SW 1271 (cell line): Measurements from ENCODE around the gene HIBCH.
"Not testable (repeated sequence)": the region's sequence is repeated elsewhere in the genome, so short reads cannot be mapped to it uniquely, and the experiment has no call there.

Experiments used
- DNase-seq, 2 experiments: peaks; one replicate each; lab custom pipeline; 2025; lab: John Stamatoyannopoulos, UW

Gene HIBCH

GRCh38 chr2:190223989-190224388, 95.6 kb downstream of the HIBCH start:
- DNase-seq: not testable (repeated sequence)

GRCh38 chr2:190222745-190223144, 96.9 kb downstream of the HIBCH start:
- DNase-seq: not testable (repeated sequence)

DNA sequence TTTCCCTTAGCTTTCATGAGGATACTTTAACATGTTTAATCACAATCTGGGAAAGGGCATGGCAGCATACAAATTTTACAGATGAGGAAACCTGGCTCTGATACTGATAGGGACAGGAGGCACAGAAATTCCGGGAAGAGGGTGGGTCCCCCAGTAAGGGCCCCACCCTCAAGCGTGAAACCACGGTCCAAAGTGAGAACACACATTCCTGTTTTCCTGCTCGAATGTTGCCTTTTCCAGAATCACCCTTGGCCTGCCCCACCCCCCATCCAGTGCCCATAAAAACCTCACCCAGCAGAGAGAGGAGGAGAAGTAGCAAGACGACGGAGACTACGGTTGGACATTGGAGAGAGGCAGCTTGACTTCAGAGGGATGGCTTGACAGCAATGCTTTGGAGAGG, 98.2 kb downstream of the HIBCH start:
- DNase-seq: no peak

- no peak for DNase-seq
Observed at GRCh38 chr2:190219186-190219585, 100.4 kb downstream of the HIBCH start.

- no peak for DNase-seq
Observed at GRCh38 chr2:190217616-190218015, 102.0 kb downstream of the HIBCH start.

GRCh38 chr2:190216829-190217228, 102.8 kb downstream of the HIBCH start:
- no peak for DNase-seq

DNA sequence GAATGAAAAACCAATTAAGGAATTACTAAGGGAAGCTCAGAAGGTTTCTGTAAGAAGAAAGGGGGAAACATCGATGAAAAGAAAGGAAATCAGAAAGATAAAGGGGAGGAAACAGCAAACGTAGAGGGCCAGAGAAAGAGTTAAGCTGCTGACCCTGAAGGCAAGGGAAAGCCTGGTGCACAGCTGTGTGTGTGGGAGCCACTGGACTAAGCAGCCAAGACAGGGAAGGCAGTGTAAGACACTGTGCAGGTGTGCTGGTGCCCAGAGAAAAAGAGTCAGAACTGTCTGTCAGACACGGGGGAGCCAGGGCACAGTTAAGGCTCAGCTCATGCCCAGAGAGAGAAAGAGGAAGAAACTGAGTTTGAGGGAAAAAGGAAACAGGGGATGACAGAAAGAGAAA, 104.0 kb downstream of the HIBCH start:
- no peak for DNase-seq

- DNase-seq: no peak
Observed at GRCh38 chr2:190214426-190215194, 105.0 kb downstream of the HIBCH start.

DNA sequence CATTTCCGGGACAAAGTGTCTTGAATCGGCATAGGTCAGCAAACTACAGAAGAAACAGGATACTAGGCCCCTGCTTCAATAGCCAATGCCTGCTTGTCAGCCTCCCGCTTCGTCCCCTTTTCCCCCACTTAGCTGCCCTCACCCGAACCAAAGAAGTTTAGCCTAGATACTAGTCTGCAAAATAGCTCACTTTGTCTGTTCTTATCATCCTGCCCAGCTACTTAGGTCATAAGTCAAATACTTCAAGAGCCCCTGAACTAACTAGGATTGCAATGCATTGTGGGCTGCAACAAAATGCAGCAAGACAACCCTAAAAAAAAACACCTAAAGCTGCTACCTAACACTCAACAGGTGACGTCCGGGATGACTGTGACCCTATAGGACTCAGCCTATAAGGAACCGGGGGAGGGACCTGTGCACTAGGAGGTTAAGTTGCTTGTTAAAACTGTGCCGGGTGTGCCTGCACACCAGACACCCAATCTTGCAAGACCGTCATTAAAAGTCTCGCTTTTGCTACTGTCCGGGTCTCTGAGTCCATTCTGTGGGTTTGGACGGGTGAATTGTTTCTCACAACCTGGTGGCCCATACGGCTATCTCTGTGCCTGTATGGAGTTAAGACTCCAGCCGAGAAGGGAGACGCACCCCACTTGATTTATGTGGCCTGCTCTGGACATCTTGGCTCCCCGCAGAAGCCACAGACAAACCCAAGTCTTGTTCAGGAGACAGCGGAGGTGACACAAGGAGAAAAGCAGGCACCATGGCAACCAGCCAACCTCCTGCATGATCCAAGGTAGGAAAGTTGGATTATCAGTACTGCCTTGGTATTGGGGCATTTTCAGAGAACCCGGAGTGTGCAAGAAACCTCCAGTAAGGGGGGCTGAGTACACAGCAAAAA, 105.9 kb downstream of the HIBCH start:
- DNase-seq: no peak

DNA sequence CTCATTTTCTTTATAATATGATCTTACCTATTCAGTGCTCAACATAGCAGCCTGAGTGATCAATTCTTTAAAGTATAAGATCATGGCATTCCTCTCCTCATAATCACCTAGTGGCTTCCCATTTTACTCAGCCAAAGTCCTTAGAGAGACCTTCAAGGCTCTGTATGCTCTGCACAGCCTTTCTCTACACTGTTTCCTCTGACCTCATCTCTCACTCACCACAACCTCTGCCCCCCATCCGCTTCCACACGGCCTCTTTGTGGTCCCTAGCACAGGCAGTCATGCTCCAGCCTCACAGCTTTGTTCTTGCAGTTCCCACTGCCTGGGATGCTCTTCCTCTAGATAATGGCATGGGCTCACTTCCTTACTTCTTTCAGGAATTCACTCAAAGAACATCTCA, 109.2 kb downstream of the HIBCH start:
- no peak for DNase-seq

DNA sequence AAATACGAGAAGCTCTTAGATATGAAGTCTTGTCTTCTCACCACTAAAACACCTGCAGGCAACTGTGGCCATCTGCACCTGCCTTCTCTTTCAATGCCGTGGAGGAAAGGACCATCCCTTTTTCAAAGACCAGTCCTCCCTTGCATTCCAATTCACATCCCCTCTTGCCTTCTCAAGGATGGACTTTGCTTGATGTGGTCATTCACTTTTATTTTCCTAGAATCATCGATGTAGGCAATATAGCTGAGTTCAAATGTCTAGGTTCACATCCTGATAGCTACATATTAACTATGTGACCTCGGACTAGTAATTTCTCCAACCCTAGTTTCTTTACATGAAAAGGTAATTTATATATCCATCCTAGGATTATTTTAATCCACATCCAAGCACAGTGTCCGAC, 110.1 kb downstream of the HIBCH start:
- DNase-seq: no peak

GRCh38 chr2:190207930-190208329, 111.7 kb downstream of the HIBCH start:
- no peak for DNase-seq

- DNase-seq: no peak
Observed at GRCh38 chr2:190205657-190206056, 114.0 kb downstream of the HIBCH start.

GRCh38 chr2:190202604-190203003, 117.0 kb downstream of the HIBCH start:
- no peak for DNase-seq

DNA sequence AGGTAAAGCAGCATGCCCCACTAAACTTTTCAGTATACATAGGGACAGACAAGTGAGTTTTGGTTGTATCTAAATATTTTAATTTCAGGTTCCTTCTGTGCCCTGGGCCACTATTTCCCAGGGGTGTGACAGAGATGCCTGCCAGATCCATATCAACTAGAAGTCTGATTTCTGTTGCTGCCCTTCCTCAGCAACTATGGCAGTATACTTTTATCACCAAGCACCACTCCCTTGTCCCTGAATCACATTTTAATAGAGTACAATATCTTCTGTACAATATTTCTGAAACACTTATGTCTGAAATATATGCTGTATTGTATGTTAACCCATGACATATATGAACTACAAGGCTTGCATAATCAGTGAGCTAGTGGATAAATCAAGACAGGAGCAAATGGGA, 117.6 kb downstream of the HIBCH start:
- no peak for DNase-seq

GRCh38 chr2:190200603-190201002, 119.0 kb downstream of the HIBCH start:
- DNase-seq: no peak

DNA sequence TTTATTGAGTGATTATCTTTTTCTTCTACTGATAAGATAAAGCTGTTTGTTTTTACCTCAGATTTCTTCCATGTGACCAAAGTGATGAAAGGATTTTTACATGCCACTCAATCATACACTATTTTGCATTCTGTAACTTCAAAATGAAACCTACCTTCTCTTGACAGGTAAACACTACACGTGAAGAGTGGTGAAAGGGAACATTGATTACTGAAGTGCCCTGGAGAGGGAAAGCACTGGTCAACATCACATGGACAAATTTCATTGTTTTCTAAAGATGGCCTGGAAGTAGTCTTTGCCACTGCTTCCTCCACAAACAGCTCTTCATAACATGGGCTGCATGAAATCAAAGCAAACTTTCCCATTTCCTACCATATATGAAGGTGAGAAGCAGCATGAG, 120.1 kb downstream of the HIBCH start:
- DNase-seq: no peak

- no peak for DNase-seq
Observed at GRCh38 chr2:190199109-190199508, 120.5 kb downstream of the HIBCH start.

DNA sequence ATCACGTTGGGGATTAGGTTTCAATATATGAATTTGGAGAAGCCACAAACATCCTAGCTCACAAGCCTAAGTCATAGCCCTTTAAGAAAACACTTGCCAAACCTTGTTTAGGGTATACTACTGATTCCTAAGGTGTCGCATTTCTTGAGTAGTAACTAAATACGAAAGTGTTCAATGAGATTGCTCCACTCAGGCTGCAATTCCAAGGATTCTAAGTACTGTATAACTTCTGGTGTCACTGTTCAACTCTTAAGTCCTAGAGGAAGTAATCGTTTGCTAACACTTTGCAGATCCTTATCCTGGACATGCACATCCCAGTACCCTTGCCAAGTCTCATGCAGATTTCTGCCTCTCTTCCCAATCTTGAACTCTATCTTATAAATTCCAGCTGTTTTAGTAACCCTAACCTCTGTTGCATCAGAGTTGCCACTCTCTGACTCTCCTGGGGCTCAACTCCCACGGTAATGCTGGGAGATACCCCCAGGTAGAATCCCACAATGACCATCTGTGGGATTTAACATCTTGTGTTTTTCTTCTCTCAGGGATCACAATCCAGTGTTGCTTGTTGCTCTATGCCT, 122.4 kb downstream of the HIBCH start:
- DNase-seq: no peak

- DNase-seq: no peak
Observed at GRCh38 chr2:190190507-190191162, 129.0 kb downstream of the HIBCH start.

DNA sequence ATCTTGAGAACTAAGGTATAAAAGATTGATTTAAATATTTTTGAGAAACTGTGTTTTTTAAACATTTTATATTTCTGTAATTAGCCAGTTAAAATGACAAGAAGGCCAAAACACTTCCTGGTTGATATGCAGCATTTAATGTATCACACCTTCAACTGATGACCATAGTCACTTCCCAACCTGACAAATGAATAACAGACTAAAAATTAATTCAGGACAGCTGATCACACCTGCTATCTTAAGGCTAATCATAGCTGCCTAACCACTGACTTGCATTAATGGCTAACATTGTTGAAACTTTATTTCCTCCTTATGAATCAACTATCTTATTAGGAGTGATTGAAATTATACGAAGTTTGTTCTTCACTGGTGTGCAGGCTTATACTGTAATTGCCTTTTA, 131.3 kb downstream of the HIBCH start:
- no peak for DNase-seq

GRCh38 chr2:190186238-190186637, 133.4 kb downstream of the HIBCH start:
- DNase-seq: no peak
